GM19043 (cell line): ENCODE results near the gene WDR33.

Source experiments
- ATAC-seq: cut with Tn5 transposase; IDR thresholded peaks from one replicate; pipeline ENCODE4 v1.9.1; 2021; ENCODE audit warnings: low read depth; ENCODE audit not compliant: unreplicated experiment

Gene WDR33

DNA sequence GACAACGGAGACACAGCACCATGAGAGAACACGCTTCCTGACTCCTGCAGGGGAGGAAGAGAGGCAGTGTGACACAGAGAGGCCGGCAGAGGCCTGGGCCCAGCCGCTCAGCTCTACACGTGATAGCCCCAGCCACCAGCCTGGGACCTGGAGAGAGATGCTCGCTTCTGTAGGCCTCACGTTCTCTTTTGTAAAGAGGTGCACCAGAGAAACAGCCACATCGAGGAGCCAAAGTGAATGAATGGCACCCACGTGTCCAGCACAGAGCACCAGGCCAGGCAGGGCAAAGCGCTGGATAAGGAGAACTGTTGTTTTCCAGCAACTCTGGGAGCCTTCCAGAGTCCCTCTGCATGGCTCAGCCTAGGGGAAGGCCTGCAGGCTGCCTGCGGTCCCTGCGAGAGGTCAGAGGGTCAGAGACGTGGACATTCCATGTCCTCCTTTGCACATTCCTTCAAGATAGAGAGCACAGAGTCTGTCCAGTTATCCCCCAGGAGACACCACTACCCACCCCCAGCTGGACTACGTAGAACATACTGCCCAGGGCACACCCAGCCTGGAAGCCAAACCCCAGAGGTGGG lies 149.8 kb downstream of the WDR33 start:
- no peak for ATAC-seq

DNA sequence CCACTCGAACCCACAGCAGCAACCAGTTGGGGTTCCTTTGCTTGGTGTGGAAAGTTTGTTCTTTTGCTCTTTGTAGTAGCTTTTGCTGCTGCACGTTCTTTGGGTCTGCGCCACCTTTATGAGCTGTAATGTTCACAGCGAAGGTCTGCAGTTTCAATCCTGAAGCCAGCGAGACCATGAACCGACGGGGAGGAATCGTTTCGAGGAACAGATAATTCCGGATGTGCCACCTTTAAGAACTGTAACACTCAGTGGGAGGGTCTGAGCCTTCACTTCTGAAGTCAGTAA lies 150.7 kb downstream of the WDR33 start:
- ATAC-seq: no peak

DNA sequence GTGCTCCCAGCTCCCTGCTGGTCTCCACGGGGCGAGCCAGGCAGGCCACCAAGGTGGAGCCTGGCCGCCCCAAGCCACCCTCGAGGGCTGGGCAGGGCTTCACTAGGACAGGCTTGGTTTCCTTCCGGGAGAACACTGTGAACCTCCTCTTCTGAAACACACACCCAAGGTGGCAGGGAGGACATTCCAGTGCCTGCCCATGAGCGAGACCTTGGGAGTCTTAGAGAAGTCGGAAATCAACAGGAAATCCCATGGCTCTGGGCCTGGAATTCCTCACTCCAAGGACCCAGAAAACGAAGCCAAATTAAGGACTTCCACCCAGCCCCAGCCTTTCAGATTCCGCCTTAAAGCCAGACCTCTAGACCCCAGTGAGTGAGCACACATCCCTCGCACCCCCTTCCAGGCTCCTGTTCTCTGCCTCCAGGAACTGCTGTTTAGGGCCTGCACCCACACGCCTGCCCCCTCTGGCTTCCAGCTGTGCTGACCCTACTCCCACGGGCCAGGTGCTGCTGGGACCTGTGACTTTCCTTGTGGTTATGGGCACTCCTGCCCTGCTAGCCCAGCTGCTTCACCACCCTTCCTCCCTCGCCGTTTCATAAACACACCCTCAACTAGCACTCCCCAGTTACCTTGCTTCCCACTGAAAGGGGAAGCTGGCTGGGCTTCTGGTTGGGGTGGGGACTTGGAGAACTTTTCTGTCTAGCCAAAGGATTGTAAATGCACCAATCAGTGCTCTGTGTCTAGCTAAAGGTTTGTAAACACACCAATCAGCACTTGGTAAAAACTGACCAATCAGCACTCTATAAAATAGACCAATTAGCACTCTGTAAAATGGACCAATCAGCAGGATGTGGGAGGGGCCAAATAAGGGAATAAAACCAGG lies 151.3 kb downstream of the WDR33 start:
- no peak for ATAC-seq

DNA sequence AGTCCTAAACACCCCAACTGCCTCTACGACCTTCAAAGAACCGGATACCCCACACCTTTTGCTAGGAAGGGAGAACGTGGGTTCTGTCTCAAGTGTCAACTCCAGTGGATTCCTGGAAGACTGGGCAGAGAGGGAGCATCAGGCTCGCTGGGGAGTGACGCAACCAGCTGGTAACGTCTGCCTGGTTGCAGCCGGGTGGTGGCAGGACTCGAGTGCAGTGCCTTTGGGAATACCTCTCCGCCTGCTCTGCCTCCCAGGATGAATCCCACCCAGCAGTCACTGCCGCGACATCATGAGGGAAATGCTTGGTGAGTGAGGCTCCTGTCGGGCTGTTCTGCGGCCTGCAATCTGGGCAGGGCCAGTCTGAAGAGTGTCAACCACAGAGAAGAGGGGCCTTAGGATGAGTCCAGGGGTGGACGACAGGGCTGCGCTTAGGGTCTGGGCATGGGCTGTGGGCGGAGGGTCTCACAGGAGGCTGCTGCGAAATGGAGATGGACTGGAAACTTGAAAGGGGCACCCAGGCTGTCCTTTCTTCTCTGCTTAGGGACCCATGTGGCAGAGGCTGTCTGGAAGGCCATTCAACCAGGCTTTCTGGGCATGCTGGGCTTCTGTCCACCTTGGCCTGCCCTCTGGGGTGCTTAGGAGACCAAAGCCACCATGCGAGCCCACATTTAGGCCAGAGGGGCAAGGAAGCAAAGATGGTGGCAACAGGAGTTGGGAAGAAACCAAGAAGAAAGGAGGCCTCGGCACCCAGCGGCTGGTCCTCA lies 152.1 kb downstream of the WDR33 start:
- ATAC-seq: no peak

DNA sequence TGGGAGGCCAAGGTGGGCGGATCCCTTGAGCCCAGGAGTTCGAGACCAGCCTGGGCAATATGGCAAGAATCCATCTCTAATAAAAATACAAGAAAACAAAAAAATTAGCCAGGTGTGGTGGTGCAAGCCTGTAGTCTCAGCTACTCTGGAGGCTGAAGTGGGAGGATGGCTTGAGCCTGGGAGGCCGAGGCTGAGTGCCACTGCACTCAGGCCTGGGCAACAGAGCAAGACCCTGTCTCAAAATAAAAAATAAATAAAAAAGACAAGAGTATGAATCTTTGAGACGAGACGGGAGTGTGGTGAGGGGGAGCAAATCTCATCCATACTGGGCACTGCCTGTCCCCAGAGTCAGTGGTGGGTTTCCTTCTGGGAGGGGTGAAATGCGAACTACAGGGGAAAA lies 152.8 kb downstream of the WDR33 start:
- no peak for ATAC-seq

DNA sequence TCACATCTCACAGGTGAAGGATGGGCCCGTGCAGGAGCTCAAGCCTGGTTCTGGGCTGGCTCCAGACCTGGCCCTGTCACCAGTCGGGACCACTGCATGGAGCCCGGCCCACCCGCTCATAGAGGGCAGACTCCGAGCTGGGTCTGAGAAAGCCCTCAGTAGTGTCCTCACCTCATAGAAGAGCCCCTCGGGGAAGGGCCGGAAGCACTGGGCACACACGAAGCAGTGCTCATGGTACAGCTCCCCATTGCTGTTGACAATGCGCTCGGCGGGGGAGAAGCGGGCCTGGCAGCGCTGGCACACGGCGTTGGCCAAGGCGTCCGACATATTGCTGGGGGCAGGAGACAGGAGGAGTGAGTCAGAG lies 153.8 kb downstream of the WDR33 start:
- no peak for ATAC-seq

DNA sequence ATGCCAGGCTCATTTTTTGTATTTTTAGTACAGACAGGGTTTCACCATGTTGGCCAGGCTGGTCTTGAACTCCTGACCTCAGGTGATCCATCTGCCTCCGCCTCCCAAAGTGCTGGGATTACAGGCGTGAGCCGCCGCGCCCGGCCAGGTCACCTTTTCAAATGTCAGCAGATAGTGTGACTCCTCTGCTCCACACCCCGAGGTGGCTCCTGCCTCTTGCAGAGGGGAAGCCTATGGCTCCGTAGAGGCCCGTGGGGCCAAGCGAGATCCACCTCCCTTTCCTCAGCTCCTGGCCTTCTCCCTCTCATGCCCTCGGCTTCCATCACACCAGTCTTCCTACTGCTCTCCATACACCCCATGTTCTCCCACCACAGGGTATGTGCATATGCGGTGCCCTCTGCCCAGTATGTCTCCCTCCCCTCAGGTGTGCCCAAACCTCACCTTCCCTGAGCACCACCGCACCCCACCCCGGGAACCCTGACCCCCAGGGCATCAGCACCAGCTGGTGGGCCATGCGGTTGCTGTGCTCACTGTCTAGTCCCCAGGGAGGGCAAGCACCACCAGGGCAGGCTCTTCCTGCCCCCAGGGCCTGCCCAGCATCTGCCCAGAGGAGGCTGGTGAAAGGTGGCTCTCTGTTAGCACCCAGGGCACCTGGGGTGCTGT lies 154.3 kb downstream of the WDR33 start:
- no peak for ATAC-seq

DNA sequence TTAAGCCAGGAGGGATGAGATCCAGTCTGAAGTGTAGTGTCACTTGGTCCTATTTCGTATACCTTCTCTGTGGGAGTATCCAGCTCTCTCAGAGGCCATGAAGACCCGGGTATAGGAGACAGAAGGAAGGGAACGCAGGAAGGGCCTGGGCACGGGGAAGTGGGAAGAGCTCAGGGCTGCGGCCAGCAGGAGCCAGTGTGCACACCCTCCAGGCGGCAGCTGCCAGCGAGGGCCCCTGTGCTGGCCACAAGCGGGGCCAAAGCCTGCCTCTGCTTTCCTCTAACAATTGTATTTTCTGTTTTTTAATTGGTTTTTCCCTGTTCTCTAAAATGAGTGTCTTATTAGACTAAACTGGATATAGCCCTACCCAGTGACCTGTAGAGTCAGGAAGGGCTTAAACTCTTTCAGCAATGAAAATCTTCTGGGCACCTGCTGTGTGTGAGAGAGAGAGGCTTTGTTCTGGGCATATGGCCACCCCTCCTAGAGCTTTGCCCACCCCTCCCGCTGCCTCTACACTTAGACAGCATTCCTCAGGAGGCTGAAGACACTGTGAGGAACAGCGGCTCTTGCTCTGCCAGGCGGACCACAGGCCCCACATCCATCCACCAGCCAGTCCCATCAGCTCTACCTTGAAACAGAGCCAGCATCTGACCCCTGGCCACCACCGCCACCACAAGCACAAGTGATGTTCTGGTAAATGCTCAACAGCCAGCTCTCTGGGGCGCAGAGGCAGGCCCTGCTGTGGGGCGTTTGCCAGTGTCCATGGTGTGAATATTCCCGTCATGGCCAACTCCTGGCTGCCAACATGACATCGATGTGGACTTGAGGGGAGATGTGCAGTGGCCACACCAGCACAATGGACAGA lies 155.5 kb downstream of the WDR33 start:
- no peak for ATAC-seq

DNA sequence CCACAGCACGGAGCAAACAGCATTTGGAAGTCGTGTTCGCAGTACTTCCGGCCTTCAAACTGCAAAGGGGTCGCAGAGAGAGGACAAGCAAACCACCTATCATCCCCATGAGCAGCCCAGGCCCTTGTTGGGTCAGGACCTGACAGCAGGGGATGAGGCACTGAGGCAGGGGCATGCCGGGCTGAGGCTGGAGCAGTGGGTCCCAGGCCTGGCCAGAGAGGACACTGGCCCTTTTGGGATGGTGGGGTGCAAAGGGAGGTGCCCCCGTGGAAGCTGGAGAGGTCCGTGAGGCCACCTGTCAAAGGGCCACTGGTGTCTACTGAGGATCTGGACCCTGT lies 156.2 kb downstream of the WDR33 start:
- no peak for ATAC-seq

DNA sequence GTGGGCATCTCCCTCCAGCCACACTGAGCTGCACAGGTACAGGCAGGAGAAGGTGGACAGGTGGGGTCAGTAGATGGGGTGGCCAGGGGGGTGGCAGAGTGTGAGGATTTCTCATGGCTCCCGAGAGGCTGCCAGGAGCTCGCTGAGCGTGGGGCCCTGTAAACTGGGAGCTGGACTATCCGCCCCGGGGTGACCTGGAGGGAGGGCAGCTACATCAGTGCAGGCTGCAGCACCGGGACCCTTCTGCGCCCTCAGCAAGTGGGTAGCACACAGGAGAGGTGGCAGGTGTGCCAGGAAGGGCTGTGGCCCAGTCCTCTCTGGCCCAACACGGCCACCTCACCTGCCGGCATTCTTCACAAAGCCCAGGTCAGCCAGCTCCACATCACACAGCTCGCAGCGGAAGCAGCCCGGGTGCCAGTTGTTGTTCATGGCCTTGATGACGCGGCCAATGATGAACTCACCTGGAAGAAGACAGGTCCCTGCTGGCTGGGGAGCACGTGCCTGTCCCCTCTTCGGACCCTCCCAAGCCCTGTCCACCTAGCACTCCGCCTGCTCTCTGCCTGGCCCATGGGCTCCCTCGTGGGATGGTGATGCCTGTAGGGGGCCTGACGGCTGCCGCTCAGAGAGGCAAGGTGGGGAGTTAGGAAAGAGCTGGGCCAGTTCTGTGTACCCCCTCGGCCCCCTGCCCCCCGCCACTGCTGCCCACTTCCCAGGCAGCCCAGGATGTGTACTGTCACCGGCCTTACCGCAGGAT lies 156.7 kb downstream of the WDR33 start:
- ATAC-seq: no peak

DNA sequence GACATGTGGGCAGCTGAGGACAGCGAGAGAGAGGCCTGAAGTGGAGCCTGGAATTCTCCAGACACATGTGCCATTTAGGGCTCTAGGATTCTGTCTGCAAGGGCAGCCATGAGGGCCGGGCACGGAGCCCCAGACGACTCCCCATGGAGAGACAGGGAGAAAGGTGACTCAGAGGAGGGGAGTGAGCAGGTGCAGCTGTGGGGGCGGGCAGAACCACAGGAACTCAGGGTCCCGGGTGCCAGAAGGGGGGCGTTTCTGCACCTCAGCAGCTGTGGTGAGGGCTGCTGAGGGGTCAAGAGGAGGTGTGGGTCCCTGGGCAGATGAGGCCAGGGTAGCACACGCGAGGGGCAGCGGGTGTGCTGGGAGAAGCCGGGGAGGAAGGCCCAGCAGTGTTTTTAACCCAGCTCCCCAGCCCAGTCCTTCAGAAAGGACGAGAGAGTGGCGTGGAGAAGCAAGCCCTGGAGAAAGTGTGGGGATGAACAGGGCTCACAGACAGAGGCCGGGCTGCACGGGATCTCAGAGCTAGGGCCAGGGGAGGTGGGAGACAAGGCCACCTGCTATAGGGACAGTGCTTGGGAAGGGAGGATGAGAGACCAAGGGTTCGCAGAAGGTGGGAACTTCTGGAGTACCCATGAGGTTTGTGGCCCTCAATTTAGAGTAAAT lies 157.4 kb downstream of the WDR33 start:
- ATAC-seq: no peak

DNA sequence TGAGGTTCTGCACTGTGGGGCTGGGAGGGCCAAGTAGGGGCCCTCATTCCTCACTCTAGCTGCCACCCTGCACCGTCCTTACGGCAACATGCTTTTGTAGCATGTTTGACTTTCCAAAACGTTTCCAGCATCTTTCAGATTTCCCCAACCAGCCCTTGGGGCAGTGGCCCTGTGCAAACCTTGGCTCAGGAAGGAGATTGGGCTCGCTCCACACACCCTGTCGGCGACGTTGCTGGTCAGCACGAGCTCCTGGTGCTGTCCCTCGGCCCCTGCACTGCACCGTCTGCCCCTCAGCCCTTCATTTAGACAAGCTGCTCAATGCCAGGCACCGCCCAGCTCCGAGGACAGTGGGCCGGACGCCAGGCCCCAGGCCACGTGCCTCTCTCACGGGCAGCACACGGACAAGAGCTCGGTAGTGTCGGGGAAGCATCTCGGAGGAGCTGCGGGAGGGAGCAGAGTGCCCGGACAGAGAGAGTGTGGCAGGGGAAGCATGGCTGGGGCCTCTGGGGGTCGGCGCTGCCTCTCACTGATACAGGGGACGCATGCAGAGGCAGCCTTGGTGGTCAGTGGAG lies 158.1 kb downstream of the WDR33 start:
- ATAC-seq: no peak

DNA sequence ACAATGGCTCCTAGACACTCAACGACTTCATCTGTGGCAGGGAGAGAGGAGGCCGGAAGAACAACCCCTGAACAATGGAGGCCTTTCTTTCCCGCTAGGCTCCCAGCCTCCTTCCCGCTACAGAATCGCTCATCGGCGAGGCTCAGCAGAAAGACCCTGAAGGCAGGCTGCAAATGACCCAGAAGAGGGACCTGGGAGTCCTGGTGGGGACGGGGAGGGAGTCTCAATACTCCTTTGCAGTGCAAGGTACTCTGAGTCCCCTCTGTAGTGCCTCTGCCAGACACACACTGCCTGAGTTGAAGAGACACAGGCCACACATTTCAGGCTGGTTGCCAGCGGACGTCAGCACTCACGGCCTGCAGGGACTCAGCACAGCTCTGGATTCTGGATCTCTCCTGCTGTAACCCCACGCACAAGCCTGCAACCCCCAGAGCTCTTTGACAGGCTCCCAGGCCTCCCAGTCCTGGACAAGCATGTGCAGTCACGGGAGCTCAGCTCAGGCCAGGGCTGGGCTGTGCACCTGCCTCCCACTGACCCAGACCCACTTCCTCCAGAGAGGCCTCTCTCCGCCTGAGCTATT lies 158.9 kb downstream of the WDR33 start:
- ATAC-seq: no peak

DNA sequence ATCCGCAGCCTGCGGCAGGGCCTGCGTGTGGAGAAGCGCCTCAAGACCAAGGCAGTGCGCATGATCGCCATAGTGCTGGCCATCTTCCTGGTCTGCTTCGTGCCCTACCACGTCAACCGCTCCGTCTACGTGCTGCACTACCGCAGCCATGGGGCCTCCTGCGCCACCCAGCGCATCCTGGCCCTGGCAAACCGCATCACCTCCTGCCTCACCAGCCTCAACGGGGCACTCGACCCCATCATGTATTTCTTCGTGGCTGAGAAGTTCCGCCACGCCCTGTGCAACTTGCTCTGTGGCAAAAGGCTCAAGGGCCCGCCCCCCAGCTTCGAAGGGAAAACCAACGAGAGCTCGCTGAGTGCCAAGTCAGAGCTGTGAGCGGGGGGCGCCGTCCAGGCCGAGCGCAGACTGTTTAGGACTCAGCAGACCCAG lies 159.6 kb downstream of the WDR33 start:
- ATAC-seq: no peak
